ENCODE results near the gene RBKS. TPM values are rescaled to one million over a fixed set of nuclear protein-coding genes. Genes with fewer than 3 reads are reported as not detected.

Gene RBKS
- total RNA-seq, 1 donor from 2014 or later, result 2.0 TPM

DNA sequence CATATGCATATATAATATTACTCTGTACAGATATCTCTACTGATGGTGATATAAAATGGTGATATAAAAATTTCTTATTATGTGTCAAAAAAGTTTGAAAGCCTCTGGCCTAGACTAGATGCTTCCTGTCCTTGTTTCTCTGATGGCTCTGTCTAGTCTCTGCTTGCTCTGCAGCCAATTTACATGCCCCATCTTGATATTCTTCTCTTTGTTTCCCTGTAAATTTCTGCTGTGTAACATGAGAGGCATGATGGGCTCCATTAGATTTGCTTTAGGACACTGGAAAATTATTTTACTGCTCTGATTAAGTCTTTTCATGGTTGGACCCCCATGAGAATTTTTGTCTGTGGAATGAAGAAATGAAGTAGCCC is 24.6 kb upstream of the RBKS start:
- peaks cover 6% of the 10 kb centered on the region for H3K4me1 Mint-ChIP-seq (ENCODE audit: unreplicated experiment)
- TF ChIP-seq, protein P1, sequence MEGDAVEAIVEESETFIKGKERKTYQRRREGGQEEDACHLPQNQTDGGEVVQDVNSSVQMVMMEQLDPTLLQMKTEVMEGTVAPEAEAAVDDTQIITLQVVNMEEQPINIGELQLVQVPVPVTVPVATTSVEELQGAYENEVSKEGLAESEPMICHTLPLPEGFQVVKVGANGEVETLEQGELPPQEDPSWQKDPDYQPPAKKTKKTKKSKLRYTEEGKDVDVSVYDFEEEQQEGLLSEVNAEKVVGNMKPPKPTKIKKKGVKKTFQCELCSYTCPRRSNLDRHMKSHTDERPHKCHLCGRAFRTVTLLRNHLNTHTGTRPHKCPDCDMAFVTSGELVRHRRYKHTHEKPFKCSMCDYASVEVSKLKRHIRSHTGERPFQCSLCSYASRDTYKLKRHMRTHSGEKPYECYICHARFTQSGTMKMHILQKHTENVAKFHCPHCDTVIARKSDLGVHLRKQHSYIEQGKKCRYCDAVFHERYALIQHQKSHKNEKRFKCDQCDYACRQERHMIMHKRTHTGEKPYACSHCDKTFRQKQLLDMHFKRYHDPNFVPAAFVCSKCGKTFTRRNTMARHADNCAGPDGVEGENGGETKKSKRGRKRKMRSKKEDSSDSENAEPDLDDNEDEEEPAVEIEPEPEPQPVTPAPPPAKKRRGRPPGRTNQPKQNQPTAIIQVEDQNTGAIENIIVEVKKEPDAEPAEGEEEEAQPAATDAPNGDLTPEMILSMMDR (IDR thresholded peaks at IDR 0.05; ENCODE audit: unreplicated experiment), result no peak
- no peak overlapping the region for H3K4me3 Mint-ChIP-seq (ENCODE audit: unreplicated experiment)
- no peak overlapping the region for H3K27ac Mint-ChIP-seq (ENCODE audit: unreplicated experiment)
- no peaks in the 10 kb centered on the region for H3K36me3 Mint-ChIP-seq (ENCODE audit: low read depth, unreplicated experiment)
- no peaks in the 10 kb centered on the region for H3K9me3 Mint-ChIP-seq (ENCODE audit: unreplicated experiment)
- peaks cover 2% of the 10 kb centered on the region for H3K27me3 Mint-ChIP-seq (ENCODE audit: unreplicated experiment)
- DNase-seq (ENCODE audit: low spot score), result no peak

DNA sequence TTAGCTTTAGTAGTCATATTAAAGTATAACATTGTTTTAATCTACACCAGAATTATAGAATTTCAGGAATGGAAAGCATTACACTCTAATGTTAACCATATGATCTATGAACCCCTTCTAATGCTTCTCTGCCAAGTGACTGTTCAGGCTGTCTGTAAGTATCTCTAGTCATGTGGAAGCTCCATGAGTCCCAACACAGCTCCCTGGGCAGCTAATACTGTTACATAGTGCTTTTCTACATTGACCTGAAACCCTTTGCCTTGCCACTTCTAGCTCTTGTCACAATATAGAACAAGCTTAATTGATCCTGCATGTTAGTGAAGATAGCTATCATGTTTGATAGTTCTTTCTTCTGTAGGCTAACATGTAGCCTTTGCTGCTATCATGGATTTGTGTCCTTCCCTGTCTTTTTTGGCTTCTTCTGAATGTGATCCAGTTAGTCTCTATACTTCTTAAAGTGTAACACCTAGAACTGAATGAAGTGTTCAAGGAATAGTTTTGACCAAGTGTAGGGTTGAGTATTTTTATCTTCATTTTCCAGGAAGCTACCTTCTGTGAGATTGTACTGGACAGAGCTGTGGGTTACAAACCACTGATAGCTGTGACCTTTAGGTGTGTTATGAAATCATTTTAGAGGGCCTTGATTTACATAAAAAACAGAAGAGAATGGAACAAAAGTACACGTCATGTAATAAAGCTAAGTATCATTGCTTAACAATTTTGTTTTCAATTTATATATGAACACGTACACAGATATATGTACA is 24.0 kb upstream of the RBKS start:
- H3K9me3 Mint-ChIP-seq (ENCODE audit: unreplicated experiment), result no peaks in the 10 kb centered on the region
- peaks cover 2% of the 10 kb centered on the region for H3K27me3 Mint-ChIP-seq (ENCODE audit: unreplicated experiment)
- DNase-seq (ENCODE audit: low spot score), result no peak
- H3K4me1 Mint-ChIP-seq (ENCODE audit: unreplicated experiment), result peaks cover 6% of the 10 kb centered on the region
- H3K36me3 Mint-ChIP-seq (ENCODE audit: low read depth, unreplicated experiment), result no peaks in the 10 kb centered on the region
- TF ChIP-seq, protein P1 (IDR thresholded peaks at IDR 0.05; ENCODE audit: unreplicated experiment), result no peak
- no peak overlapping the region for H3K4me3 Mint-ChIP-seq (ENCODE audit: unreplicated experiment)
- H3K27ac Mint-ChIP-seq (ENCODE audit: unreplicated experiment), result no peak overlapping the region

DNA sequence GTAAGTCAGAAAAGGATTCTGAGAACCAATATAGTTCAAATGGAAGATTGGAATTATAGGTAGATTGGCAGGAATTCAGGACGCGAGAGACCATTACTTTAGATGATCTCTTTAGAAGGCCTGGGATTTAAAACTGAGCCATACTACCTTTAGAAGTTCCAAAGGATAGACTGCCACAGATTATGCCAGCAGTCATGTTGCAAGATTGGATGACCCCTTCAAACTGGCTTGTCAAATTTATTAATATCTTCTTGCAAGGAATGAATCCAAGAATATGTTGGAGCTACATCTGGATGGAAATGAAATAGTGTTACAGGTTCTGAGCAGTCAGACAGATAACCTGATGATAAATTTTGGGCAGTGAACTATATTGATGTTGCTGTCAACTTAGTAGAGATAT is 22.3 kb upstream of the RBKS start:
- Mint-ChIP-seq H3K9me3 (ENCODE audit: unreplicated experiment) (no peaks in the 10 kb centered on the region), H3K4me3 (ENCODE audit: unreplicated experiment) (no peak overlapping the region), H3K36me3 (ENCODE audit: low read depth, unreplicated experiment) (no peaks in the 10 kb centered on the region), H3K27me3 (ENCODE audit: unreplicated experiment) (peaks cover 2% of the 10 kb centered on the region), H3K27ac (ENCODE audit: unreplicated experiment) (no peak overlapping the region), H3K4me1 (ENCODE audit: unreplicated experiment) (peaks cover 9% of the 10 kb centered on the region)
- no peak for DNase-seq (ENCODE audit: low spot score)
- TF ChIP-seq, protein P1 (IDR thresholded peaks at IDR 0.05; ENCODE audit: unreplicated experiment), result no peak

DNA sequence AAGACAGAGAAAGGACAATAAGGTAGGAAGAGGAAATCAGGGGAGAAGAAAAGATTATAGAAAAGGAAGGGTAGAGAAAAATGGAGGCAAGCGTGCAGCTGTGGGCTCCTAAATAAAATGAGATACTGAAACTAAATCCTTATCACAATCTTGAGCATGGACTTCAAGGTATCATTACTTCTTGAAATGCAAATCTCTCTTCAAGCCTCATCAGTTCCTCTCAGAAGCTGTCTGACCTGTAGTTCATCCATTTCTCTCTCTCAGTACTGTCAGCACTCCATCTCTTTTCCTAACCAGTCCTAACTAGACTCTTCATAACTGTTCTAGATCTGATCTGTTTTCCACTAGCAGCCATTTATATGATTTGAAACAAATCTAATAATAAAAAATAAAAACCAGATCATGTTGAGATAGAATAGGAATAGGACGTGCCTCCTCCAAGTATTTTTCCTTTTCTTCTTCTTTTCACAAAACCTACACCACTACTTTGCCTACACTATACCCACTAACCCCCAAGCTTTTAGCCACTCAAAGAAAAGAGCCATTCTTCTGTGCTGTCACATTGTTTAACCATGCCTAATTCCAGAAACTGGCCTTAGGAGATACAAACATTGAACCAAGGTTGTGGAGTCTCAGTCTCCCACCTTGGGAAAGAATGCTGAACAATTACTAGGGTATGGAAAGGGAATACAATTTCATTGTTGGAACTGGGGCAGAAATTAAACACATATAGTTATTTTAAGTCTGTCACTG is 21.4 kb upstream of the RBKS start:
- H3K27ac Mint-ChIP-seq (ENCODE audit: unreplicated experiment), result no peak overlapping the region
- no peak for DNase-seq (ENCODE audit: low spot score)
- TF ChIP-seq, protein P1 (IDR thresholded peaks at IDR 0.05; ENCODE audit: unreplicated experiment), result no peak
- H3K4me1 Mint-ChIP-seq (ENCODE audit: unreplicated experiment), result peaks cover 15% of the 10 kb centered on the region
- H3K27me3 Mint-ChIP-seq (ENCODE audit: unreplicated experiment), result peaks cover 2% of the 10 kb centered on the region
- H3K9me3 Mint-ChIP-seq (ENCODE audit: unreplicated experiment), result no peaks in the 10 kb centered on the region
- no peaks in the 10 kb centered on the region for H3K36me3 Mint-ChIP-seq (ENCODE audit: low read depth, unreplicated experiment)
- no peak overlapping the region for H3K4me3 Mint-ChIP-seq (ENCODE audit: unreplicated experiment)

DNA sequence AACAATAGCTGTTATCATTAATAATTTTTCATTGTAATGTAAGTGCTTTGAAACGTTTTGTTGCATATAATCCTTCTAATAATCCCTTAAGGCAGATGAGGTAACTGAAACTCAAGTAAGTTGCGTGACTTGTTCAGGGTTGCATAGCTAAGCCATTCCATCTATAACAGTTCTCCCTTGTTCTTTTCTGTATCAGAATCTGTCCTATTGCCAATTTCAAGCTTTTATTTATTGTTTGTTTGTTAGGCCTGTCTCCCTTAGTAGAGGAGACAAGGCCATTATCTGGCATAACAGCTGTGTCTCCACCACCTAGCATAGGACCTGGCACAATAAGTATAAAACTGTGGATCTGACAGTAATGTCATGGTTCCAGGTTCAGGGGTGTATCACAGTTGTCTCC is 19.7 kb upstream of the RBKS start:
- no peak overlapping the region for H3K27ac Mint-ChIP-seq (ENCODE audit: unreplicated experiment)
- DNase-seq (ENCODE audit: low spot score), result no peak
- H3K9me3 Mint-ChIP-seq (ENCODE audit: unreplicated experiment), result no peaks in the 10 kb centered on the region

More for the DNA sequence above, 19.7 kb upstream of the RBKS start:
- TF ChIP-seq, protein P1 (IDR thresholded peaks at IDR 0.05; ENCODE audit: unreplicated experiment), result no peak
- H3K4me1 Mint-ChIP-seq (ENCODE audit: unreplicated experiment), result peaks cover 32% of the 10 kb centered on the region
- peaks cover 2% of the 10 kb centered on the region for H3K27me3 Mint-ChIP-seq (ENCODE audit: unreplicated experiment)
- H3K4me3 Mint-ChIP-seq (ENCODE audit: unreplicated experiment), result no peak overlapping the region
- H3K36me3 Mint-ChIP-seq (ENCODE audit: low read depth, unreplicated experiment), result no peaks in the 10 kb centered on the region
